RWPE2 (cell line): Measurements from ENCODE around the gene GFAP.

Experiments
- ATAC-seq: fragments of 200-7000 bp; cut with Tn5 transposase; 3 replicates; pipeline ENCODE4 v1.9.1; 2021; ENCODE audit warnings: low read depth
- DNase-seq: peaks from one replicate; pipeline ENCODE4 v3.0.0-alpha.2; 2020; ENCODE audit warnings: low spot score
- H3K27ac ChIP-seq: fragments of 450-650 bp; 2 replicates; pipeline ENCODE4 v1.5.1; 2017; ENCODE audit warnings: mild to moderate bottlenecking; ENCODE audit not compliant: poor library complexity, severe bottlenecking
- H3K27me3 ChIP-seq: fragments of 250-450 bp; sonication (Bioruptor Pico); 2 replicates; pipeline ENCODE4 v1.5.1; 2021; ENCODE audit warnings: mild to moderate bottlenecking, moderate library complexity; ENCODE audit not compliant: insufficient read depth, poor library complexity, severe bottlenecking
- H3K36me3 ChIP-seq: fragments of 250-450 bp; sonication (Bioruptor Pico); 2 replicates; pipeline ENCODE4 v1.5.1; 2020; ENCODE audit warnings: low read depth, mild to moderate bottlenecking, moderate library complexity
- H3K4me1 ChIP-seq: fragments of 250-450 bp; sonication (Bioruptor Pico); 2 replicates; pipeline ENCODE4 v1.5.1; 2021; ENCODE audit warnings: mild to moderate bottlenecking, moderate library complexity; ENCODE audit not compliant: insufficient read depth, poor library complexity, severe bottlenecking
- H3K4me3 ChIP-seq: fragments of 250-450 bp; sonication (Bioruptor Pico); 2 replicates; pipeline ENCODE4 v1.5.1; 2021; ENCODE audit warnings: mild to moderate bottlenecking, moderate library complexity; ENCODE audit not compliant: severe bottlenecking
- H3K9me3 ChIP-seq: fragments of 250-450 bp; sonication (Bioruptor Pico); 2 replicates; pipeline ENCODE4 v1.5.1; 2021; ENCODE audit warnings: mild to moderate bottlenecking, moderate library complexity; ENCODE audit not compliant: severe bottlenecking
- TF ChIP-seq, protein P1 (sequence below): fragments of 450-650 bp; IDR thresholded peaks from one replicate; pipeline ENCODE4 v1.5.1; 2017; ENCODE audit warnings: mild to moderate bottlenecking, moderate library complexity; ENCODE audit not compliant: poor library complexity, severe bottlenecking

GFAP gene

DNA sequence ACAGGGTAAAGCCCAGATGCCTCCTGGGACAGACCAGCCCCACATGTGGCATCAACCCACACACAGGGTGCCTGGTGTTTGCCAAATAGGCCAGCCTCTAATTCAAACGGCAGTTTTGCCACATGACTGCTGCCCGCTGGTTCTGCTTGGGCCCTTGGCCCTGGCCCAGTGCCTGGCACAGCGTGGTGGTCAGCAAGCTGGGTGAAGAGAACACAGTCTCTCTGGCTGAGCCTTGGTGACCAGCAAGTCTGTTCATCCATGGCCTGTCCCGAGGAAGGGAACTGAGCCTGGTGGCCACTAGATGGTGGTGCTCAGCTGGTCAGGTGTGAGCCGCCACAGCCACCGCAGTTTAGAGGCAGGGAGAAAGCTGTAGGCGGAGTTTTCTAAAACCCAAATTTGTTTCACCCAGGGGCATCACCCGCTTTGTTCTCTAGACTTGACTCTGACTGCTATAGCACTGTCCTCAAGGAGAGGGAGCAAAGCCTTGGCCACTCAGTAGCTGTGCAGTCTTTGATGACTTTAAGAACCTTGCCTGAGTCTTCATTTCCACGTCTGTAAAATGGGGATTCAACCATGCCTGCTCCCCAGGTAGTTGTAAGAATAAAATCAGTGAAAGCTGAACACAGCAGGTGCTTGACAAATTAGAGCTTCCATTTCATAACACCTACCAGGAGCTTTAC is 4.7 kb upstream of the GFAP start:
- peak; percentile 82 for DNase-seq
- peaks cover 30% of the 10 kb centered on the region for H3K4me1 ChIP-seq
- no peak overlapping the region for H3K4me3 ChIP-seq
- no peaks in the 10 kb centered on the region for H3K27me3 ChIP-seq
- no peaks in the 10 kb centered on the region for H3K36me3 ChIP-seq
- H3K9me3 ChIP-seq, result no peaks in the 10 kb centered on the region
- peak; percentile 78 for ATAC-seq
- TF ChIP-seq, protein P1, sequence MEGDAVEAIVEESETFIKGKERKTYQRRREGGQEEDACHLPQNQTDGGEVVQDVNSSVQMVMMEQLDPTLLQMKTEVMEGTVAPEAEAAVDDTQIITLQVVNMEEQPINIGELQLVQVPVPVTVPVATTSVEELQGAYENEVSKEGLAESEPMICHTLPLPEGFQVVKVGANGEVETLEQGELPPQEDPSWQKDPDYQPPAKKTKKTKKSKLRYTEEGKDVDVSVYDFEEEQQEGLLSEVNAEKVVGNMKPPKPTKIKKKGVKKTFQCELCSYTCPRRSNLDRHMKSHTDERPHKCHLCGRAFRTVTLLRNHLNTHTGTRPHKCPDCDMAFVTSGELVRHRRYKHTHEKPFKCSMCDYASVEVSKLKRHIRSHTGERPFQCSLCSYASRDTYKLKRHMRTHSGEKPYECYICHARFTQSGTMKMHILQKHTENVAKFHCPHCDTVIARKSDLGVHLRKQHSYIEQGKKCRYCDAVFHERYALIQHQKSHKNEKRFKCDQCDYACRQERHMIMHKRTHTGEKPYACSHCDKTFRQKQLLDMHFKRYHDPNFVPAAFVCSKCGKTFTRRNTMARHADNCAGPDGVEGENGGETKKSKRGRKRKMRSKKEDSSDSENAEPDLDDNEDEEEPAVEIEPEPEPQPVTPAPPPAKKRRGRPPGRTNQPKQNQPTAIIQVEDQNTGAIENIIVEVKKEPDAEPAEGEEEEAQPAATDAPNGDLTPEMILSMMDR, result peak; percentile 93
- H3K27ac ChIP-seq, result peak overlapping the region; percentile 7

DNA sequence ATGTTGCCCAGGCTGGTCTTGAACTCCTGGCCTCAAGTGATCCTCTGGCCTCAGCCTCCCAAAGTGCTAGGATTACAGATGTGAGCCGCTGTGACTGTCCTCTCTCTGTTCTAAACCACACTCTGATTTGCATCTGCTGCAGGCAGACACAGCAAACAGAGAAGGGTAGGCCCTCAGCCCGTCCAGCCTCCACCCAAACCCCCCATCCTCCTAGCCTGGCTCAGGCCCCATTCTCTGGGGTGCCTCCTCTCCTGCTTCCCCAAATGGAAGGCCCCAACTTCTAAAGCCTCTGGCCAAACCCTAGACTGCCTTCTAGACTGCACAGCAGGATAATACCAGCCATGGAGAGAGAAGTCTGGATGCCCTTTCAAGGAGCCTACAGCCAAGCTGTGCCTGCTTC is 4.1 kb upstream of the GFAP start:
- H3K4me1 ChIP-seq, result peaks cover 30% of the 10 kb centered on the region
- H3K27me3 ChIP-seq, result no peaks in the 10 kb centered on the region
- no peaks in the 10 kb centered on the region for H3K9me3 ChIP-seq
- DNase-seq, result no peak
- H3K27ac ChIP-seq, result peak overlapping the region; percentile 7
- no peaks in the 10 kb centered on the region for H3K36me3 ChIP-seq
- TF ChIP-seq, protein P1, result no peak
- no peak overlapping the region for H3K4me3 ChIP-seq
- ATAC-seq, result no peak

DNA sequence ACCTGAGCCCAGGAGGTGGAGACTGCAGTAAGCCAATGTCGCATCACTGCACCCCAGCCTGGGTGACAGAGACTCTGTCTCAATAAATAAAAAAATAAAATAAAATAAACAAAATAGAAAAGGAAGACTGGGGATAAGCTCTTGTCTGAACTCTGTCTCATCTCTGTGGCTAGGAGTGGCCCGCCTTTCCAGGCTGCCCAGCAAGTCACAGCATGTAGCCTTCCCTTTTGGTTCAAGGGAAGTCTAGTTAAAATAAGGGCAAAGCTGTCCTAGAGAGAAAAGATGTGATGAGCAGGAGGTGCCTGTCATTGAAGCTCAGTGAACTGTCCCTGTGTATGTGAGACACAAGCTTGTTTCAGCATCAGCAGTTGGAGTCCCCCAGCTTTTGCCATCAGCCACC is 2.7 kb upstream of the GFAP start:
- Histone ChIP-seq H3K9me3 (no peaks in the 10 kb centered on the region), H3K27ac (peak overlapping the region; percentile 81), H3K36me3 (no peaks in the 10 kb centered on the region), H3K4me3 (no peak overlapping the region), H3K27me3 (no peaks in the 10 kb centered on the region), H3K4me1 (peaks cover 30% of the 10 kb centered on the region)
- TF ChIP-seq, protein P1, result no peak
- ATAC-seq (peak; percentile 39; the same call in 1 of the 3 replicates), DNase-seq (no peak)

DNA sequence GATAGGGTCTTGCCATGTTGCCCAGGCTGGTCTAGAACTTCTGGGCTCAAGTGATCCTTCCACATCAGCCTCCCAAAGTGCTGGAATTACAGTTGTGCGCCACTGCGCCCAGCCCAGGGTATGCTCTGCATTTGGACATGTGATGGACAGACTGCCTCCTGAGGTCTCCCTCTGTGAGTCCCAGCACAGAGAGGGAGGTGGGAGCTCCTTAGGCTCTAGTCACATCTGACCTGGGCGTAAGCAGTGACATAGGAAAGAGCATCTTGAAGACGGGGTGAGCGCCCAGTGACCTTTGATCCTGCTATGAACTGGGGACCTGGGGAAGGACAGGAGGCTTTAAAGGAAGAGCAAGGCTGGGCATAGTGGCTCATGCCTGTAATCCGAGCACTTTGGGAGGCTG is 2.2 kb upstream of the GFAP start:
- ATAC-seq (no peak), DNase-seq (no peak)
- Histone ChIP-seq H3K4me1 (peaks cover 30% of the 10 kb centered on the region), H3K27ac (peak overlapping the region; percentile 81), H3K9me3 (no peaks in the 10 kb centered on the region), H3K27me3 (no peaks in the 10 kb centered on the region), H3K4me3 (no peak overlapping the region), H3K36me3 (no peaks in the 10 kb centered on the region)
- TF ChIP-seq, protein P1, result no peak

DNA sequence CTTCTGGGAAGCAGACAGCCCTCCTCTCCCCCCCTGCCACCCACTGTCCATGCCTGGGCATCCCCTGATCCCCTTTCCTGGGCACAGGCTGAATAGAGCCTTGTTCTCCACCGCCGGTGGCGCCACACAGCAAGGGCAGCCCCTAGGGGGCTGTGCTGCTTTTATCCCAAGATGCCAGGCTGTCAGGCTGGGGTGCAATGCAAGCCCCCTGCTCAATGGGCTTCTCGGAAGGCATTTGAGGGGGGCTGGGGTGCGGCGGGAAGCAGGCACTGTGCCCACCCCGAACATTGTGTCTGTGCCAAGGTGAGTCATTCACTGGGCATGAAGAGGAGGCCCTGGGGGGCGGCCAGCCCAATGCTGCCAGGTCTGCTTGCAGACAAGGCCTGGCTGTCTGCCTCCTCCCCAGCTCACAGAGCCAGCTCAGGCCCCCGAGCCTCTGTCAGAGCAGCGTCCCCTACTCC is 1.5 kb upstream of the GFAP start:
- H3K9me3 ChIP-seq, result no peaks in the 10 kb centered on the region
- TF ChIP-seq, protein P1, result no peak
- DNase-seq (peak; percentile 90), ATAC-seq (peak; percentile 55)
- H3K4me3 ChIP-seq, result no peak overlapping the region
- H3K27me3 ChIP-seq, result no peaks in the 10 kb centered on the region
- peaks cover 30% of the 10 kb centered on the region for H3K4me1 ChIP-seq
- no peaks in the 10 kb centered on the region for H3K36me3 ChIP-seq
- peak overlapping the region; percentile 81 for H3K27ac ChIP-seq
